ENCODE measurements around the gene ADGRV1.

- TF ChIP-seq CTCF (IDR thresholded peaks at IDR 0.05; ENCODE audit: low read depth, low read length) (no peak), POLR2A (IDR thresholded peaks at IDR 0.05; ENCODE audit: extremely low read depth, insufficient read length) (no peak)
Observed at GRCh38 chr5:91032125-91032524, 473.5 kb downstream of the ADGRV1 start.

Data from NB4 (cell line).